ENCODE measurements around the gene CXCL8. TPM values are rescaled to one million over a fixed set of nuclear protein-coding genes. Genes with fewer than 3 reads are reported as not detected.
A peak's percentile ranks its signal among the peaks of the same experiment; 100 is the strongest.

The CXCL8 gene
- polyA plus RNA-seq, 1 of the 3 experiments (the other 2 are of a cell fraction), result 6.0 TPM

- ChIA-PET CTCF (no interaction called here), POLR2A (no interaction called here)
- no peaks in the 10 kb centered on the region for H3K36me3 ChIP-seq (replicated peaks in 1 of 2; ENCODE audit: control insufficient read depth in 1 of 2, insufficient read depth in 2 of 2, low read length in 1 of 2)
- H3K4me2 ChIP-seq, result peak overlapping the region; percentile 17; the same call in 1 of the 2 replicates
- no peaks in the 10 kb centered on the region for H3K9me2 ChIP-seq
- DNase-seq, result no peak
- peak overlapping the region; percentile 66; the same call in 1 of the 2 replicates for H2AFZ ChIP-seq (ENCODE audit: low read depth)
- no peaks in the 10 kb centered on the region for H3K9me3 ChIP-seq
- WGBS (ENCODE audit: low lambda C conversion rate), result 0% methylated on average over 1 of the region's 1 CpG
- TF ChIP-seq TCF12 (IDR thresholded peaks at IDR 0.05) (peak; percentile 53; the same call in 1 of the 2 replicates), NFIC (IDR thresholded peaks at IDR 0.05; ENCODE audit: borderline replicate concordance) (peak; percentile 40; the same call in 1 of the 2 replicates), CHD2 (IDR thresholded peaks at IDR 0.05; ENCODE audit: low read length, partially characterized antibody) (no peak), JUND (IDR thresholded peaks at IDR 0.05) (peak; percentile 54), FOSL2 (IDR thresholded peaks at IDR 0.05; ENCODE audit: borderline replicate concordance, low read depth) (peak; percentile 52; the same call in 1 of the 2 replicates)
- TF ChIP-seq, protein P1, sequence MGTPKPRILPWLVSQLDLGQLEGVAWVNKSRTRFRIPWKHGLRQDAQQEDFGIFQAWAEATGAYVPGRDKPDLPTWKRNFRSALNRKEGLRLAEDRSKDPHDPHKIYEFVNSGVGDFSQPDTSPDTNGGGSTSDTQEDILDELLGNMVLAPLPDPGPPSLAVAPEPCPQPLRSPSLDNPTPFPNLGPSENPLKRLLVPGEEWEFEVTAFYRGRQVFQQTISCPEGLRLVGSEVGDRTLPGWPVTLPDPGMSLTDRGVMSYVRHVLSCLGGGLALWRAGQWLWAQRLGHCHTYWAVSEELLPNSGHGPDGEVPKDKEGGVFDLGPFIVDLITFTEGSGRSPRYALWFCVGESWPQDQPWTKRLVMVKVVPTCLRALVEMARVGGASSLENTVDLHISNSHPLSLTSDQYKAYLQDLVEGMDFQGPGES (IDR thresholded peaks at IDR 0.05; ENCODE audit: low read depth, low read length), result no peak
- H3K27ac ChIP-seq (ENCODE audit: low read depth in 2 of 2, low read length in 1 of 2), result peak overlapping the region; percentile 35 to 39; a peak in 2 of 4 replicates
- no peaks in the 10 kb centered on the region for H3K4me1 ChIP-seq (ENCODE audit: control insufficient read depth in 1 of 2, insufficient read depth in 2 of 2, low read depth in 1 of 2, low read length in 1 of 2)
- no peaks in the 10 kb centered on the region for H4K20me1 ChIP-seq (ENCODE audit: insufficient read depth)
- H3K79me2 ChIP-seq (ENCODE audit: insufficient read depth), result no peaks in the 10 kb centered on the region
- no peak overlapping the region for H3K4me3 ChIP-seq (ENCODE audit: low read depth in 2 of 2, low read length in 1 of 2)
- H3K27me3 ChIP-seq (ENCODE audit: insufficient read depth), result no peaks in the 10 kb centered on the region
- H3K9ac ChIP-seq, result no peak overlapping the region
- peaks cover 6% of the 10 kb centered on the region for H3F3A ChIP-seq (replicated peaks; ENCODE audit: insufficient read depth)
These were observed 48.1 kb upstream of the CXCL8 start for GRCh38 chr4:73692254-73692653.

- ChIA-PET CTCF (no interaction called here), POLR2A (no interaction called here)
- no peaks in the 10 kb centered on the region for H3K9me2 ChIP-seq
- H4K20me1 ChIP-seq (ENCODE audit: insufficient read depth), result no peaks in the 10 kb centered on the region
- WGBS (ENCODE audit: low lambda C conversion rate), result 20% methylated on average over 2 of the region's 2 CpGs
- H3K79me2 ChIP-seq (ENCODE audit: insufficient read depth), result no peaks in the 10 kb centered on the region
- peak overlapping the region in 1 of 2 experiments; percentile 35; a peak in 2 of 4 replicates for H3K27ac ChIP-seq (ENCODE audit: low read depth in 2 of 2, low read length in 1 of 2)
- no peak overlapping the region for H3K9ac ChIP-seq
- H3F3A ChIP-seq (replicated peaks; ENCODE audit: insufficient read depth), result peaks cover 6% of the 10 kb centered on the region
- H2AFZ ChIP-seq (ENCODE audit: low read depth), result no peak overlapping the region
- DNase-seq, result no peak
- no peaks in the 10 kb centered on the region for H3K9me3 ChIP-seq
- H3K4me2 ChIP-seq, result no peak overlapping the region
- H3K4me3 ChIP-seq (ENCODE audit: low read depth in 2 of 2, low read length in 1 of 2), result no peak overlapping the region
- H3K27me3 ChIP-seq (ENCODE audit: insufficient read depth), result no peaks in the 10 kb centered on the region
- no peaks in the 10 kb centered on the region for H3K4me1 ChIP-seq (ENCODE audit: control insufficient read depth in 1 of 2, insufficient read depth in 2 of 2, low read depth in 1 of 2, low read length in 1 of 2)
- H3K36me3 ChIP-seq (replicated peaks in 1 of 2; ENCODE audit: control insufficient read depth in 1 of 2, insufficient read depth in 2 of 2, low read length in 1 of 2), result no peaks in the 10 kb centered on the region
- TF ChIP-seq FOXM1 (IDR thresholded peaks at IDR 0.05; ENCODE audit: low read depth) (no peak), SIN3A (IDR thresholded peaks at IDR 0.05; ENCODE audit: borderline replicate concordance, low read depth, low read length) (no peak), YY1 (IDR thresholded peaks at IDR 0.05; ENCODE audit: low read depth) (no peak), MEF2A (IDR thresholded peaks at IDR 0.05; ENCODE audit: borderline replicate concordance, low read depth) (no peak), NFIC (IDR thresholded peaks at IDR 0.05; ENCODE audit: borderline replicate concordance) (no peak), POLR2AphosphoS5 (IDR thresholded peaks at IDR 0.05; ENCODE audit: low read depth, low read length) (no peak), EZH2phosphoT487 (IDR thresholded peaks at IDR 0.05; ENCODE audit: borderline replicate concordance, low read depth) (no peak), GABPA (IDR thresholded peaks at IDR 0.05; ENCODE audit: low read depth) (no peak), RAD21 (IDR thresholded peaks at IDR 0.05; ENCODE audit: low read length) (no peak), JUND (IDR thresholded peaks at IDR 0.05) (no peak), ELF1 (IDR thresholded peaks at IDR 0.05) (no peak), REST (IDR thresholded peaks at IDR 0.05; ENCODE audit: low read depth, low read length) (no peak)
- TF ChIP-seq, protein P2, sequence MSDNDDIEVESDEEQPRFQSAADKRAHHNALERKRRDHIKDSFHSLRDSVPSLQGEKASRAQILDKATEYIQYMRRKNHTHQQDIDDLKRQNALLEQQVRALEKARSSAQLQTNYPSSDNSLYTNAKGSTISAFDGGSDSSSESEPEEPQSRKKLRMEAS (IDR thresholded peaks at IDR 0.05; ENCODE audit: low read depth), result no peak
- TF ChIP-seq, protein P3, sequence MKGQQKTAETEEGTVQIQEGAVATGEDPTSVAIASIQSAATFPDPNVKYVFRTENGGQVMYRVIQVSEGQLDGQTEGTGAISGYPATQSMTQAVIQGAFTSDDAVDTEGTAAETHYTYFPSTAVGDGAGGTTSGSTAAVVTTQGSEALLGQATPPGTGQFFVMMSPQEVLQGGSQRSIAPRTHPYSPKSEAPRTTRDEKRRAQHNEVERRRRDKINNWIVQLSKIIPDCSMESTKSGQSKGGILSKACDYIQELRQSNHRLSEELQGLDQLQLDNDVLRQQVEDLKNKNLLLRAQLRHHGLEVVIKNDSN (IDR thresholded peaks at IDR 0.05; ENCODE audit: borderline replicate concordance, low read depth), result no peak
- TF ChIP-seq, protein P4, sequence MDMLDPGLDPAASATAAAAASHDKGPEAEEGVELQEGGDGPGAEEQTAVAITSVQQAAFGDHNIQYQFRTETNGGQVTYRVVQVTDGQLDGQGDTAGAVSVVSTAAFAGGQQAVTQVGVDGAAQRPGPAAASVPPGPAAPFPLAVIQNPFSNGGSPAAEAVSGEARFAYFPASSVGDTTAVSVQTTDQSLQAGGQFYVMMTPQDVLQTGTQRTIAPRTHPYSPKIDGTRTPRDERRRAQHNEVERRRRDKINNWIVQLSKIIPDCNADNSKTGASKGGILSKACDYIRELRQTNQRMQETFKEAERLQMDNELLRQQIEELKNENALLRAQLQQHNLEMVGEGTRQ (IDR thresholded peaks at IDR 0.05; ENCODE audit: borderline replicate concordance, low read depth, low read length), result no peak
- TF ChIP-seq, protein P5, sequence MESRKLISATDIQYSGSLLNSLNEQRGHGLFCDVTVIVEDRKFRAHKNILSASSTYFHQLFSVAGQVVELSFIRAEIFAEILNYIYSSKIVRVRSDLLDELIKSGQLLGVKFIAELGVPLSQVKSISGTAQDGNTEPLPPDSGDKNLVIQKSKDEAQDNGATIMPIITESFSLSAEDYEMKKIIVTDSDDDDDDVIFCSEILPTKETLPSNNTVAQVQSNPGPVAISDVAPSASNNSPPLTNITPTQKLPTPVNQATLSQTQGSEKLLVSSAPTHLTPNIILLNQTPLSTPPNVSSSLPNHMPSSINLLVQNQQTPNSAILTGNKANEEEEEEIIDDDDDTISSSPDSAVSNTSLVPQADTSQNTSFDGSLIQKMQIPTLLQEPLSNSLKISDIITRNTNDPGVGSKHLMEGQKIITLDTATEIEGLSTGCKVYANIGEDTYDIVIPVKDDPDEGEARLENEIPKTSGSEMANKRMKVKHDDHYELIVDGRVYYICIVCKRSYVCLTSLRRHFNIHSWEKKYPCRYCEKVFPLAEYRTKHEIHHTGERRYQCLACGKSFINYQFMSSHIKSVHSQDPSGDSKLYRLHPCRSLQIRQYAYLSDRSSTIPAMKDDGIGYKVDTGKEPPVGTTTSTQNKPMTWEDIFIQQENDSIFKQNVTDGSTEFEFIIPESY (IDR thresholded peaks at IDR 0.05; ENCODE audit: borderline replicate concordance, low read depth), result no peak
These were observed 47.7 kb upstream of the CXCL8 start for GRCh38 chr4:73692701-73693100.
